ENCODE data around the gene ITPR3. TPM values are rescaled to one million over a fixed set of nuclear protein-coding genes. Genes with fewer than 3 reads are reported as not detected.

Gene ITPR3
- total and polyA plus RNA-seq, 2 donors from 2014 or later: 4.2 to 86.3 TPM

GRCh38 chr6:33702345-33702977, 81.3 kb downstream of the ITPR3 start:
- TF ChIP-seq CTCF (IDR thresholded peaks at IDR 0.05; ENCODE audit: borderline replicate concordance, extremely low read depth, insufficient read depth): no peak
- Histone ChIP-seq H3K4me3 (ENCODE audit: low read length in 3 of 3) (no peak overlapping the region), H3K9ac (ENCODE audit: low read length in 3 of 3) (no peak overlapping the region), H3K36me3 (ENCODE audit: control insufficient read depth in 2 of 3, insufficient read depth in 3 of 3, low read length in 3 of 3) (peaks cover 0 to 6% (median 4%) of the 10 kb centered on the region in 3 donors), H3K4me1 (ENCODE audit: control insufficient read depth in 2 of 3, insufficient read depth in 2 of 3, low read depth in 1 of 3, low read length in 3 of 3) (peaks cover 0 to 3% (median 0%) of the 10 kb centered on the region in 3 donors), H3K27me3 (ENCODE audit: control insufficient read depth, insufficient read depth, low read length) (no peaks in the 10 kb centered on the region), H3K27ac (ENCODE audit: low read depth in 2 of 2, low read length in 2 of 2) (no peak overlapping the region), H3K9me3 (ENCODE audit: control insufficient read depth in 2 of 3, insufficient read depth in 1 of 3, low read length in 3 of 3) (no peaks in the 10 kb centered on the region)
- intact Hi-C loops (cut with DNase I): no loop called here
- DNase-seq (peak in 4 of 5 donors; percentile 33 to 52 (median 44)), FAIRE-seq (no peak)

- Histone ChIP-seq H3K36me3 (ENCODE audit: control insufficient read depth in 2 of 3, insufficient read depth in 3 of 3, low read length in 3 of 3) (peaks cover 0 to 8% (median 0%) of the 10 kb centered on the region in 3 donors), H3K9me3 (ENCODE audit: control insufficient read depth in 2 of 3, insufficient read depth in 1 of 3, low read length in 3 of 3) (no peaks in the 10 kb centered on the region), H3K27ac (ENCODE audit: low read depth in 2 of 2, low read length in 2 of 2) (peak overlapping the region in 1 of 2 donors; percentile 9), H3K4me1 (ENCODE audit: control insufficient read depth in 2 of 3, insufficient read depth in 2 of 3, low read depth in 1 of 3, low read length in 3 of 3) (no peaks in the 10 kb centered on the region), H3K27me3 (ENCODE audit: control insufficient read depth, insufficient read depth, low read length) (no peaks in the 10 kb centered on the region), H3K9ac (ENCODE audit: low read length in 3 of 3) (no peak overlapping the region), H3K4me3 (ENCODE audit: low read length in 3 of 3) (no peak overlapping the region)
- peak in 1 of 5 donors; percentile 66 for DNase-seq
- intact Hi-C loops (cut with DNase I): no loop called here
- FAIRE-seq: no peak
- no peak for TF ChIP-seq CTCF (IDR thresholded peaks at IDR 0.05; ENCODE audit: borderline replicate concordance, extremely low read depth, insufficient read depth)
Measured at GRCh38 chr6:33704215-33705066, 83.3 kb downstream of the ITPR3 start.

- FAIRE-seq: no peak
- DNase-seq: peak in 4 of 5 donors; percentile 17 to 82 (median 52)
- intact Hi-C loops (cut with DNase I): no loop called here
Measured at GRCh38 chr6:33705268-33705885, 84.3 kb downstream of the ITPR3 start.

More at GRCh38 chr6:33705268-33705885, 84.3 kb downstream of the ITPR3 start:
- no peak overlapping the region for H3K27ac ChIP-seq (ENCODE audit: low read depth in 2 of 2, low read length in 2 of 2)
- no peaks in the 10 kb centered on the region for H3K9me3 ChIP-seq (ENCODE audit: control insufficient read depth in 2 of 3, insufficient read depth in 1 of 3, low read length in 3 of 3)
- H3K9ac ChIP-seq (ENCODE audit: low read length in 3 of 3): no peak overlapping the region
- TF ChIP-seq CTCF (IDR thresholded peaks at IDR 0.05; ENCODE audit: borderline replicate concordance, extremely low read depth, insufficient read depth): no peak
- H3K36me3 ChIP-seq (ENCODE audit: control insufficient read depth in 2 of 3, insufficient read depth in 3 of 3, low read length in 3 of 3): peaks cover 0 to 12% (median 0%) of the 10 kb centered on the region in 3 donors
- H3K27me3 ChIP-seq (ENCODE audit: control insufficient read depth, insufficient read depth, low read length): no peaks in the 10 kb centered on the region
- H3K4me3 ChIP-seq (ENCODE audit: low read length in 3 of 3): no peak overlapping the region
- H3K4me1 ChIP-seq (ENCODE audit: control insufficient read depth in 2 of 3, insufficient read depth in 2 of 3, low read depth in 1 of 3, low read length in 3 of 3): peaks cover under 1 to 2% (median 1%) of the 10 kb centered on the region in 3 donors

Measured in kidney (tissue), 14 donors.